Panc1 (cell line): Measurements from ENCODE around the gene OSTF1. TPM values are rescaled to one million over a fixed set of nuclear protein-coding genes. Genes with fewer than 3 reads are reported as not detected.

Experiments used
- ATAC-seq: fragments of 200-7000 bp; cut with Tn5 transposase; 2 replicates; pipeline ENCODE4 v1.9.1; 2020; ENCODE audit warnings: mild to moderate bottlenecking, moderate library complexity
- BruUV-seq: library from RNA; stranded (reverse); fragments of 400-500 nt; replicated peaks from 2 replicates; lab custom pipeline; 2021; lab: Mats Ljungman, UMichigan
- CTCF ChIA-PET: fragments of 300-600 bp; sonication (Branson Sonifier 250); formaldehyde crosslinking; loops from one replicate; lab custom pipeline; 2022; ENCODE audit warnings: antibody characterized with exemption; lab: Charles Lee
- POLR2A ChIA-PET: fragments of 300-600 bp; sonication (Branson Sonifier 250); formaldehyde crosslinking; loops from one replicate; lab custom pipeline; 2022; ENCODE audit warnings: antibody characterized with exemption; lab: Charles Lee
- DNase-seq: peaks from one replicate; pipeline ENCODE4 v3.0.0-alpha.2; 2010; ENCODE audit warnings: low read depth, low spot score
- H3K27ac ChIP-seq: 2 replicates; pipeline ENCODE4 v1.5.1; 2011; ENCODE audit warnings: mild to moderate bottlenecking, low read length, inconsistent platforms
- H3K27me3 ChIP-seq: fragments of 200-500 bp; sonication (Bioruptor generic); 2 replicates; pipeline ENCODE4 v1.6.0; 2014; ENCODE audit warnings: low read length, inconsistent platforms; ENCODE audit not compliant: control insufficient read depth, insufficient read depth
- H3K36me3 ChIP-seq: fragments of 200-500 bp; sonication (Bioruptor generic); 2 replicates; pipeline ENCODE4 v1.5.1; 2014; ENCODE audit warnings: inconsistent platforms, mild to moderate bottlenecking, low read length, moderate library complexity; ENCODE audit not compliant: control insufficient read depth, insufficient read depth
- H3K4me1 ChIP-seq: 2 replicates; pipeline ENCODE4 v1.5.1; 2011; ENCODE audit warnings: inconsistent platforms, mild to moderate bottlenecking, low read length, moderate library complexity; ENCODE audit not compliant: control insufficient read depth, insufficient read depth
- H3K4me3 ChIP-seq, 2 experiments: 2 replicates each; pipeline ENCODE4 v1.5.1; 2011 to 2012; ENCODE audit warnings: low read depth in 2 of 2, low read length in 2 of 2, mild to moderate bottlenecking in 2 of 2, inconsistent platforms in 1 of 2, moderate library complexity in 1 of 2
- H3K9me3 ChIP-seq: fragments of 200-500 bp; sonication (Bioruptor generic); 2 replicates; pipeline ENCODE4 v1.5.1; 2014; ENCODE audit warnings: low read depth, mild to moderate bottlenecking, inconsistent platforms, low read length, moderate library complexity; ENCODE audit not compliant: control insufficient read depth, insufficient read depth
- POLR2AphosphoS5 ChIP-seq: IDR thresholded peaks from 2 replicates; pipeline ENCODE4 v1.6.1; 2012; ENCODE audit warnings: mild to moderate bottlenecking, low read depth, low read length, moderate library complexity
- REST ChIP-seq, 2 experiments: IDR thresholded peaks; 2 replicates each; pipeline ENCODE4 v1.6.1; 2011 to 2012; ENCODE audit warnings: low read depth in 2 of 2, control low read depth in 1 of 2, low read length in 1 of 2, mild to moderate bottlenecking in 1 of 2, moderate library complexity in 1 of 2; ENCODE audit not compliant: insufficient read depth in 1 of 2
- SIN3A ChIP-seq: IDR thresholded peaks from 2 replicates; pipeline ENCODE4 v1.6.1; 2012; ENCODE audit warnings: low read depth, mild to moderate bottlenecking, low read length, moderate library complexity, borderline replicate concordance; ENCODE audit not compliant: insufficient read depth
- TCF7L2 ChIP-seq: IDR thresholded peaks from 2 replicates; pipeline ENCODE4 v1.6.1; 2011; ENCODE audit warnings: mild to moderate bottlenecking, low read depth, low read length, inconsistent platforms
- in situ Hi-C: cut with HindIII; loops from 2 replicates; pipeline ENCODE4 v1.10.0; 2016; ENCODE audit warnings: low sequenced_read_pairs, low pct_unique_long_range_greater_than_20kb
- intact Hi-C: fragments of 100-400 bp; cut with micrococcal nuclease; formaldehyde crosslinking; loops from one replicate; pipeline ENCODE4 v1.10.0; 2022; ENCODE audit not compliant: unreplicated experiment
- total RNA-seq: library from RNA; stranded (reverse); gene quantifications from one replicate; pipeline ENCODE4 v1.2.1, GENCODE V29; 2021; ENCODE audit not compliant: unreplicated experiment
- TF ChIP-seq, protein P1 (sequence below): fragments of 450-650 bp; IDR thresholded peaks from 2 replicates; pipeline ENCODE4 v1.5.1; 2017; ENCODE audit warnings: mild to moderate bottlenecking

Gene OSTF1
- total RNA-seq, 1 experiment from 2014 or later: 24.6 TPM

DNA sequence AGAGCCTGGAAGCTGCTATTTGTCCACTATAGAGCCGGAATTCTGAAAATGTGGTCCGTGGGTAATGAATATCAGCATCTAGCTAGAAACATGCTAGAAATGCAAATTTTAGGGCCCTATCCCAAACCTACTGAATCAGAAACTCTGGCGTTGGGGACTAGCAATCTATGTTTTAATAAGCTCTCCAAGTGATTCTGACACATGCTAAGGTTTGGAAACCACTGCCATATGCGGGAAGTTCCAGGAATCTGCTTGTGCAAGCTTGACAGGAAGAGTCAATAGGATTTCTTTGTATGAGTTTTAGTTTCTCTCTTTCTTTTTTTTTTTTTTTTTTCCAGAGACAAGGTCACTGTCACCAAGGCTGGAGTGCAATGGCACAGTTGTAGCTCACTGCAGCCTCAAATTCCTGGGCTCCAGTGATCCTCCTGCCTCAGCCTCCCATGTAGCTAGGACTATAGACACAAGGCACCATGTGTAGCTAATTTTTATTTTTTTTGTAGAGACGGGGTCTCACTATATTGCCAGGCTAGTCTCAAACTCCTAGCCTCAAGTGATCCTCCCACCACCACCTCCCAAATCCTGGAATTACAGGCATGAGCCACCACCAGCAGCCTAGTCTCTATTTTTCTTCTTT is 33.8 kb upstream of the OSTF1 start:
- in situ Hi-C loops (no loop called here), intact Hi-C loops (no loop called here)
- no peaks in the 10 kb centered on the region for H3K36me3 ChIP-seq
- BruUV-seq: no TSS peak
- CTCF ChIA-PET: no interaction called here
- H3K4me1 ChIP-seq: no peaks in the 10 kb centered on the region
- TF ChIP-seq, protein P1, sequence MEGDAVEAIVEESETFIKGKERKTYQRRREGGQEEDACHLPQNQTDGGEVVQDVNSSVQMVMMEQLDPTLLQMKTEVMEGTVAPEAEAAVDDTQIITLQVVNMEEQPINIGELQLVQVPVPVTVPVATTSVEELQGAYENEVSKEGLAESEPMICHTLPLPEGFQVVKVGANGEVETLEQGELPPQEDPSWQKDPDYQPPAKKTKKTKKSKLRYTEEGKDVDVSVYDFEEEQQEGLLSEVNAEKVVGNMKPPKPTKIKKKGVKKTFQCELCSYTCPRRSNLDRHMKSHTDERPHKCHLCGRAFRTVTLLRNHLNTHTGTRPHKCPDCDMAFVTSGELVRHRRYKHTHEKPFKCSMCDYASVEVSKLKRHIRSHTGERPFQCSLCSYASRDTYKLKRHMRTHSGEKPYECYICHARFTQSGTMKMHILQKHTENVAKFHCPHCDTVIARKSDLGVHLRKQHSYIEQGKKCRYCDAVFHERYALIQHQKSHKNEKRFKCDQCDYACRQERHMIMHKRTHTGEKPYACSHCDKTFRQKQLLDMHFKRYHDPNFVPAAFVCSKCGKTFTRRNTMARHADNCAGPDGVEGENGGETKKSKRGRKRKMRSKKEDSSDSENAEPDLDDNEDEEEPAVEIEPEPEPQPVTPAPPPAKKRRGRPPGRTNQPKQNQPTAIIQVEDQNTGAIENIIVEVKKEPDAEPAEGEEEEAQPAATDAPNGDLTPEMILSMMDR: no peak
- no peak for TF ChIP-seq POLR2AphosphoS5
- no peak for TF ChIP-seq TCF7L2
- TF ChIP-seq REST (IDR thresholded peaks at IDR 0.05; ENCODE audit: insufficient read depth in 1 of 2, low read depth in 2 of 2, low read length in 1 of 2): no peak
- no peak for TF ChIP-seq SIN3A
- no peak overlapping the region for H3K4me3 ChIP-seq
- no peak for DNase-seq
- no peaks in the 10 kb centered on the region for H3K27me3 ChIP-seq
- POLR2A ChIA-PET: no interaction called here
- H3K27ac ChIP-seq: no peak overlapping the region
- ATAC-seq: no peak
- no peaks in the 10 kb centered on the region for H3K9me3 ChIP-seq

GRCh38 chr9:75061169-75061568 is 27.1 kb upstream of the OSTF1 start:
- TF ChIP-seq, protein P1: no peak
- TF ChIP-seq REST (IDR thresholded peaks at IDR 0.05; ENCODE audit: insufficient read depth in 1 of 2, low read depth in 2 of 2, low read length in 1 of 2): no peak
- no peak for TF ChIP-seq SIN3A
- no peak for TF ChIP-seq POLR2AphosphoS5
- TF ChIP-seq TCF7L2: no peak
- Histone ChIP-seq H3K4me1 (no peaks in the 10 kb centered on the region), H3K27ac (no peak overlapping the region), H3K9me3 (no peaks in the 10 kb centered on the region), H3K36me3 (no peaks in the 10 kb centered on the region), H3K27me3 (no peaks in the 10 kb centered on the region), H3K4me3 (no peak overlapping the region)
- ATAC-seq (no peak), DNase-seq (no peak)
- no TSS peak for BruUV-seq
- intact Hi-C loops: no loop called here
- in situ Hi-C loops: no loop called here
- CTCF ChIA-PET: interaction anchor here (0.6 kb wide), 1 partner anchor 108 kb away, joined by 10 read pairs; no protein-coding TSS in a partner anchor
- POLR2A ChIA-PET: no interaction called here
